ENCODE results near the gene PALD1.

- TF ChIP-seq CTCF (IDR thresholded peaks at IDR 0.05) (no peak), POLR2A (IDR thresholded peaks at IDR 0.05; ENCODE audit: low read depth) (no peak)
These were observed 129.4 kb downstream of the PALD1 start for GRCh38 chr10:70607936-70608335.

All from esophagus muscularis mucosa (tissue), 3 donors.